HUES6 (cell line): ENCODE measurements around the gene CNTLN.

Experiments used
- H3K27ac ChIP-seq: 2 replicates; pipeline ENCODE4 v1.7.0; 2013; ENCODE audit warnings: low read depth, mild to moderate bottlenecking, low read length, inconsistent platforms
- H3K27me3 ChIP-seq: 2 replicates; pipeline ENCODE4 v1.6.1; 2013; ENCODE audit warnings: low read length; ENCODE audit not compliant: control insufficient read depth, insufficient read depth
- H3K36me3 ChIP-seq: 2 replicates; pipeline ENCODE4 v1.6.1; 2013; ENCODE audit warnings: low read length; ENCODE audit not compliant: control insufficient read depth, insufficient read depth
- H3K4me1 ChIP-seq: 2 replicates; pipeline ENCODE4 v1.6.1; 2013; ENCODE audit warnings: low read length; ENCODE audit not compliant: control insufficient read depth, insufficient read depth
- H3K4me3 ChIP-seq: 2 replicates; pipeline ENCODE4 v1.5.1; 2013; ENCODE audit warnings: low read depth, low read length
- H3K9ac ChIP-seq: one replicate; pipeline ENCODE4 v1.6.1; 2013; ENCODE audit warnings: mild to moderate bottlenecking, low read length
- H3K9me3 ChIP-seq: 2 replicates; pipeline ENCODE4 v1.6.1; 2013; ENCODE audit warnings: low read depth, low read length; ENCODE audit not compliant: control insufficient read depth, insufficient read depth

Gene CNTLN

DNA sequence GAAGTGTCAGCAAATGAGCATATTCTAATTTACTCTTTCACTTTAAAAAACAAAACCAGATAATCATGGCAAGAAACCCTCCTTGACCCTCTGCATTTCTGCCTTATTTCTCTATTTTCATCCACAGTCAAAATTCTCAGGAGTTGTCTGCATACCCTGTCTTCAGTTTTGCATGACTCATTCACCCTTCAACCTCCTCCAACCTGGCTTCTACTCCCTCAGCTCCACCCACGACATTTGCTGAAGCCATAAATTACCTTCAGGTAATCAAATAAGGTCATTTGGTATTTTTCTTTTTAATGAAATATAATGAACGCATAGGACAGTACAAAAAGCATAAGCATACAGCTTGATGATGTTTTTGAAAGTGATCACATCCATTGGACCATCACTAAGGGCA is 416.2 kb downstream of the CNTLN start:
- Histone ChIP-seq H3K9me3 (peaks cover 7% of the 10 kb centered on the region; the same call in 1 of the 2 replicates), H3K9ac (no peak overlapping the region), H3K27me3 (no peaks in the 10 kb centered on the region)

More for the DNA sequence above, 416.2 kb downstream of the CNTLN start:
- Histone ChIP-seq H3K4me3 (no peak overlapping the region), H3K36me3 (no peaks in the 10 kb centered on the region), H3K4me1 (no peaks in the 10 kb centered on the region), H3K27ac (no peak overlapping the region)
